ENCODE data around the gene COL6A6.
A peak's percentile ranks its signal among the peaks of the same experiment; 100 is the strongest.
"Not testable (repeated sequence)": the region's sequence is repeated elsewhere in the genome, so short reads cannot be mapped to it uniquely, and the experiment has no call there.

The COL6A6 gene

GRCh38 chr3:130529486-130530215 is 12.7 kb downstream of the COL6A6 start:
- no peak for DNase-seq (ENCODE audit: low read depth in 2 of 2)

GRCh38 chr3:130533247-130533646 is 16.3 kb downstream of the COL6A6 start:
- DNase-seq (ENCODE audit: low read depth in 2 of 2) = no peak

GRCh38 chr3:130537673-130538304 is 20.8 kb downstream of the COL6A6 start:
- no peak for DNase-seq (ENCODE audit: low read depth in 2 of 2)

GRCh38 chr3:130539005-130539404 is 22.0 kb downstream of the COL6A6 start:
- DNase-seq (ENCODE audit: low read depth in 2 of 2) = peak in 1 of 2 donors; percentile 18

GRCh38 chr3:130543322-130543721 is 26.3 kb downstream of the COL6A6 start:
- DNase-seq (ENCODE audit: low read depth in 2 of 2) = no peak

- DNase-seq (ENCODE audit: low read depth in 2 of 2) = no peak
Observed at GRCh38 chr3:130546920-130547679, 30.1 kb downstream of the COL6A6 start.

GRCh38 chr3:130547680-130548065 is 30.7 kb downstream of the COL6A6 start:
- not testable (repeated sequence) for DNase-seq (ENCODE audit: low read depth in 2 of 2)

GRCh38 chr3:130548356-130548755 is 31.4 kb downstream of the COL6A6 start:
- DNase-seq (ENCODE audit: low read depth in 2 of 2) = no peak

GRCh38 chr3:130557336-130558035 is 40.5 kb downstream of the COL6A6 start:
- DNase-seq (ENCODE audit: low read depth in 2 of 2) = no peak

GRCh38 chr3:130558366-130558765 is 41.4 kb downstream of the COL6A6 start:
- DNase-seq (ENCODE audit: low read depth in 2 of 2) = no peak

- no peak for DNase-seq (ENCODE audit: low read depth in 2 of 2)
Observed at GRCh38 chr3:130565224-130565623, 48.2 kb downstream of the COL6A6 start.
